ENCODE results near the gene IL17RA.

- no peak for TF ChIP-seq CTCF (optimal IDR thresholded peaks at IDR 0.05 in 1 of 3, IDR thresholded peaks at IDR 0.05 in 1 of 3, conservative IDR thresholded peaks at IDR 0.05 in 1 of 3; ENCODE audit: extremely low read depth in 1 of 3, insufficient read depth in 2 of 3, low read length in 3 of 3)
- TF ChIP-seq EZH2 (IDR thresholded peaks at IDR 0.05; ENCODE audit: low read length), result no peak
Observed at GRCh38 chr22:17159504-17159951, 74.7 kb downstream of the IL17RA start.

Measured in keratinocyte (primary cell).